HL-60 (cell line): ENCODE data around the gene NRP1.

Experiments
- CTCF ChIP-seq: IDR thresholded peaks from one replicate; pipeline ENCODE4 v1.5.1; 2011; ENCODE audit warnings: low read length, control low read depth, inconsistent platforms; ENCODE audit not compliant: insufficient read depth
- SPI1 ChIP-seq: IDR thresholded peaks from 2 replicates; pipeline ENCODE4 v1.6.1; 2012; ENCODE audit warnings: low read depth, mild to moderate bottlenecking, borderline replicate concordance

DNA sequence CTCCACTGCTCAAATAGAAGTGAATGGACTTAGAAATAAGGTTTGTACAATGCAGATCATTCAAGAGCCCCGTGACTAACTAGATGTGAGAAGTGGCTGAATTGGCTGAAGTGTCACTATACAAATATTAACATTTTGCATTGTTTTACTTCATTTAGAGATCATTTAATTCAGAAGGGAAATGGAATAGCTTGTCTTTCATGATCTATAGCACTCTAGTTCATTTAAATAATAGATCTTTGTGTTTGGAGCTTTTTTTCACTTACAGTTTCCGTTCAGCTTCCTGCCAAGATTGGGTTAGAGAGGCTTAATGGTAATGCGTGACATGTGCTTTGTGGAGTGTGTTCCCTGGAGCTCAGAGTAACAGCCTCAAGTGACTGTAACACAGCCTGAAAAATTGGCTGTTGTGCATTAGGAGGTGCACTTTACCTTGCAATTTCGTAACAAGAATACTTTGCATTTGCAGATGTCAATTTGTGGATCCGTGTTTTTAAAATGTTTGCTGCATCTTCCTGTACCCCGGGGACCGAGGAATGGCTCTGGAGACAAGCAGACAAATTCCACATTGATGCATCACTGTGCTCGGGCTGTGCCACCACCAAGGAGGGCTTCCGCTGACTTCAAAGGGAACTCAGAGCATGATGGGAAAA, 170.3 kb downstream of the NRP1 start:
- no peak for TF ChIP-seq CTCF
- no peak for TF ChIP-seq SPI1
